ENCODE results near the gene PDLIM7. TPM values are rescaled to one million over a fixed set of nuclear protein-coding genes. Genes with fewer than 3 reads are reported as not detected.
A peak's percentile ranks its signal among the peaks of the same experiment; 100 is the strongest.

Gene PDLIM7
- total and polyA plus RNA-seq, 2 donors (not counting 3 experiments of a cell fraction or from before 2014, with no cell fraction given): 314 to 318 TPM

DNA sequence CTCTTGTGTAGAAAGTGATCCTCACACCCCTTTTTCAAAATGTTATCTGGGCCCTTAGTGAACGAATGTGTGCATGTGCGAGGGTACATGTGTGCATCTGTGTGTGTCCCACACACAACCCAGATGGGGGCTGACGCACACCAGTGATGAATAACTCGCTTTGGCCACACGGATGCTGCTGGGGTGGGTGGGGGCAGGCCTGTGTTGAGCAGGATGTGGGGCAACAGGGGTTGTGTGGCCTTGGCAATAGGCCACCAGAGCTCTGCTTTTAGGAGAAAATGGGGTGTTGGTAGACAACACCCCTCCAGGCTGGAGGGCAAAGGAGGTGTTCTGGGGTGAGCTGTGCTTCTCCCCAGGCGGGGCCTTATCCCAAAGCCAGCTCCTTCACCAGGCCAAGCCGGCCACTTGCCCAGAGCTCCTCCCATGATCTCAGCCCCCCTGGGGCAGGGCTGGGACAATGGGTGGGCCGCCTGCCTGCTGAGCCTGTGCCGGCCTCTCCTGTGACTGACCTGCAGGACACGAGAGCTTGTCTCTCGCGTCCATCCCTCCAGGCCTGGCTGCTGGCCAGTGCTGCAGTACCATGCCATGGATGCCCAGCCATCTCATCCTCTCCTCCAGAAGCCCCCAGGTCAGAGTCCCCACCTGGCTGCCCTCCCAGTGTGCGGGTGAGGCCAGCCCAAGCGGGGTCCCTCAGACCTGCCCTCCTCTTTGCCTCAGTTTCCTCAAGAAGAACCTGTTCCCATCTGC lies 25.6 kb downstream of the PDLIM7 start:
- Histone ChIP-seq H3K9ac (replicated peaks; ENCODE audit: extremely low read depth, insufficient read depth, low read length) (peak overlapping the region; percentile 77), H3K4me1 (ENCODE audit: control insufficient read depth, extremely low read depth, insufficient read depth, low read length) (peaks cover 31% of the 10 kb centered on the region), H3K27me3 (ENCODE audit: control insufficient read depth in 2 of 2, insufficient read depth in 2 of 2, low read length in 2 of 2) (no peaks in the 10 kb centered on the region), H2AFZ (ENCODE audit: low read depth, low read length) (no peak overlapping the region), H3K9me1 (replicated peaks; ENCODE audit: control insufficient read depth, extremely low read depth, insufficient read depth, low read length) (no peaks in the 10 kb centered on the region), H3K9me3 (replicated peaks; ENCODE audit: control insufficient read depth, insufficient read depth, low read length) (no peaks in the 10 kb centered on the region), H3K4me3 (replicated peaks in 1 of 3; ENCODE audit: insufficient read depth in 1 of 3, low read depth in 1 of 3, low read length in 3 of 3) (peak overlapping the region; percentile 58 to 82 (median 72)), H3K4me2 (ENCODE audit: insufficient read depth, low read length) (peak overlapping the region; percentile 77), H3K36me3 (ENCODE audit: control insufficient read depth in 2 of 2, extremely low read depth in 1 of 2, insufficient read depth in 2 of 2, low read length in 2 of 2) (peaks cover 3 to 20% of the 10 kb centered on the region in 2 experiments), H3K27ac (ENCODE audit: insufficient read depth, low read depth, low read length) (peak overlapping the region; percentile 10), H4K20me1 (replicated peaks; ENCODE audit: control insufficient read depth, extremely low read depth, insufficient read depth, low read length) (no peaks in the 10 kb centered on the region), H3K79me2 (ENCODE audit: control insufficient read depth, insufficient read depth, low read length) (peaks cover 49% of the 10 kb centered on the region)
- BruUV-seq (replicated peaks): no TSS peak
- ChIA-PET POLR2A (interaction anchor here (0.6 to 1.5 kb wide), 5 partner anchors 9 to 25 kb away, joined by 3 to 5 read pairs (median 4); no protein-coding TSS in a partner anchor), CTCF (interaction anchor here (0.9 to 4.5 kb wide), 9 partner anchors 9 to 68 kb away, joined by 3 to 57 read pairs (median 6); no protein-coding TSS in a partner anchor)
- TF ChIP-seq JUN (IDR thresholded peaks at IDR 0.05; ENCODE audit: borderline replicate concordance, insufficient read depth, insufficient read length, low read depth): no peak
- no peak for TF ChIP-seq EZH2 (IDR thresholded peaks at IDR 0.05; ENCODE audit: borderline replicate concordance, low read depth, low read length, severe bottlenecking)
- TF ChIP-seq, protein P1, sequence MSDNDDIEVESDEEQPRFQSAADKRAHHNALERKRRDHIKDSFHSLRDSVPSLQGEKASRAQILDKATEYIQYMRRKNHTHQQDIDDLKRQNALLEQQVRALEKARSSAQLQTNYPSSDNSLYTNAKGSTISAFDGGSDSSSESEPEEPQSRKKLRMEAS (IDR thresholded peaks at IDR 0.05; ENCODE audit: insufficient read depth, insufficient read length): no peak
- TF ChIP-seq, protein P2, sequence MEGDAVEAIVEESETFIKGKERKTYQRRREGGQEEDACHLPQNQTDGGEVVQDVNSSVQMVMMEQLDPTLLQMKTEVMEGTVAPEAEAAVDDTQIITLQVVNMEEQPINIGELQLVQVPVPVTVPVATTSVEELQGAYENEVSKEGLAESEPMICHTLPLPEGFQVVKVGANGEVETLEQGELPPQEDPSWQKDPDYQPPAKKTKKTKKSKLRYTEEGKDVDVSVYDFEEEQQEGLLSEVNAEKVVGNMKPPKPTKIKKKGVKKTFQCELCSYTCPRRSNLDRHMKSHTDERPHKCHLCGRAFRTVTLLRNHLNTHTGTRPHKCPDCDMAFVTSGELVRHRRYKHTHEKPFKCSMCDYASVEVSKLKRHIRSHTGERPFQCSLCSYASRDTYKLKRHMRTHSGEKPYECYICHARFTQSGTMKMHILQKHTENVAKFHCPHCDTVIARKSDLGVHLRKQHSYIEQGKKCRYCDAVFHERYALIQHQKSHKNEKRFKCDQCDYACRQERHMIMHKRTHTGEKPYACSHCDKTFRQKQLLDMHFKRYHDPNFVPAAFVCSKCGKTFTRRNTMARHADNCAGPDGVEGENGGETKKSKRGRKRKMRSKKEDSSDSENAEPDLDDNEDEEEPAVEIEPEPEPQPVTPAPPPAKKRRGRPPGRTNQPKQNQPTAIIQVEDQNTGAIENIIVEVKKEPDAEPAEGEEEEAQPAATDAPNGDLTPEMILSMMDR (IDR thresholded peaks at IDR 0.05; ENCODE audit: extremely low read depth in 1 of 2, insufficient read depth in 1 of 2, low read depth in 1 of 2, low read length in 2 of 2): no peak
- TF ChIP-seq MYC (IDR thresholded peaks at IDR 0.05; ENCODE audit: low read depth, low read length): no peak
- no peak for TF ChIP-seq POLR2AphosphoS5 (IDR thresholded peaks at IDR 0.05; ENCODE audit: insufficient read depth, low read depth, low read length)
- no peak for TF ChIP-seq POLR2A (IDR thresholded peaks at IDR 0.05; ENCODE audit: low read depth, low read length)
- TF ChIP-seq GATA2 (IDR thresholded peaks at IDR 0.05; ENCODE audit: insufficient read depth, insufficient read length, low read depth, low read length): no peak
- no peak for TF ChIP-seq FOS (IDR thresholded peaks at IDR 0.05; ENCODE audit: borderline replicate concordance, insufficient read depth, low read length)
- DNase-seq (ENCODE audit: low read depth, low spot score) (no peak), FAIRE-seq (peak; percentile 49)
- intact Hi-C loops (cut with micrococcal nuclease): loop anchor here (1.0 to 10.0 kb wide), 3 partner anchors 9 to 1027 kb away; partner anchors contain the start of gene FAF2
- dilution Hi-C loops (cut with MboI; ENCODE audit: extremely low pct_ligation_motif_present, low sequenced_read_pairs): no loop called here
